ENCODE results near the gene WASHC2A. TPM values are rescaled to one million over a fixed set of nuclear protein-coding genes. Genes with fewer than 3 reads are reported as not detected.
"Not testable (repeated sequence)": the region's sequence is repeated elsewhere in the genome, so short reads cannot be mapped to it uniquely, and the experiment has no call there.

The WASHC2A gene
- total RNA-seq, 4 donors from 2014 or later = 14.3 to 54.6 (median 24.7) TPM

DNA sequence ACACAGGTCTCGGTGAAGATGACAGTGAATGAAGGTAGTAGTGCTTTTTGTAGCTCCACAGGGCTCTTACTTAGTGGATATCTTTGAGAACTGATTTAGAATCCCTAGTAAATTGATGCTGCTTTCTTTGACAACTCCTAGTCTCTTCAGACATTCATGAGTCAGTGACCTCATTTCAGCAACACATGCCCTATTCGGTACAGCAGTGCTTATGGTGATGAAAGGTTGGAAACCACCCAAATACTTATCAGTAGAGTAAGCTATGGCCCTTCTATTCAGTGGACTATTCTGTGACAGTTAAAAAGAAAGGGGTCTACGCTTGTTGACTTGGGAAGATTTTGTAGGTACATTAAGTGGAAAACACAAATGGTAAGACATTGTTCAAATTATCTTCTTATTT is 29.0 kb downstream of the WASHC2A start:
- not testable (repeated sequence) for DNase-seq, H3K9me3 ChIP-seq, H3K36me3 ChIP-seq

GRCh38 chr10:50098645-50099044 is 30.9 kb downstream of the WASHC2A start:
- H3K9me3 ChIP-seq; H3K4me3 ChIP-seq; H3K27ac ChIP-seq; H3K4me1 ChIP-seq; intact Hi-C loops (cut with DNase I; ENCODE audit: low total_unique reads); H3K36me3 ChIP-seq; DNase-seq; H3K27me3 ChIP-seq: not testable (repeated sequence)

More for the DNA sequence above, 29.0 kb downstream of the WASHC2A start:
- H3K27ac ChIP-seq; H3K4me3 ChIP-seq; intact Hi-C loops (cut with DNase I; ENCODE audit: low total_unique reads); H3K27me3 ChIP-seq; H3K4me1 ChIP-seq: not testable (repeated sequence)

DNA sequence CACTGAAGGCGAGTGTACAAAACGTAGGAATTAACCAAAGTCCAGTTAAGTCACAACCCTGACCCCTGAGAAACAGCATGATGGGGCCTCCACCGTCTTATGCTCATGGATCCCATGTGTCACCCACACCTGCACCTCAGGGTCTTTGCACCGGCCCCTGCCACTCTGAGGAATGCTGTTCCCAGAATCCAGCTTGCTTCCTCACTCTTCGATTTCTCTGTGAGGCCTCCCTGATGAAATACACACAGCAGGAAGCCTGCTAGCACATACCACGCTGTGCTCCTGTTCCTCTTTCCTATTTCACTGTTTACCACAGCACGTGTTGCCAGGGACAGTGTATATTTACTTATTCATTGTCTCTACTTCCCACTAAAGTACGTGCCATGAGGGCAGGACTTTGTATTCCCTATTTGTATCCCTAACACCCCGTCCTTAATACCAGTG is 33.4 kb downstream of the WASHC2A start:
- H3K36me3 ChIP-seq; H3K9me3 ChIP-seq; H3K27ac ChIP-seq; H3K27me3 ChIP-seq; intact Hi-C loops (cut with DNase I; ENCODE audit: low total_unique reads); DNase-seq; H3K4me3 ChIP-seq; H3K4me1 ChIP-seq: not testable (repeated sequence)

- intact Hi-C loops (cut with DNase I; ENCODE audit: low total_unique reads) = not testable (repeated sequence)
These were observed 34.0 kb downstream of the WASHC2A start for GRCh38 chr10:50101747-50102146.

DNA sequence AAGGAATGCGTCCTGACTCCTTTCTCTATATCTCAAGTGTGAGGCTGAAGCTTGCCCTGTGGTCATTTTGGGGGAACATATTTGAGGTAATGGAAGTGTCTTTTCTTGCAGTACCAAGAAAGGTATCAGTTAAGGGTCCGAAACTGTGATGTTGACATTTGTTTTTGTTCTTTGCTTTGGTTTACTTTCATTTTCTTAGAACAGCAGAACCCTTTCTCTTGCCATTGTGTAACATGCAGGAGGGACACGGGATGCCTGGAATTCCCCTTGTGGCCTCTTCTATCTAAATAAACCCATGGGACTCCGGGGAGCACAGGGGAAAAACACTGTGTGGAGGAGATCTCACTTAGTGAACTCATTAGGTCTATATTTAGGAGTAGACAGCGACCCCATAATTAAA is 34.5 kb downstream of the WASHC2A start:
- H3K4me3 ChIP-seq; H3K27me3 ChIP-seq; H3K9me3 ChIP-seq; DNase-seq; H3K4me1 ChIP-seq; H3K27ac ChIP-seq; intact Hi-C loops (cut with DNase I; ENCODE audit: low total_unique reads); H3K36me3 ChIP-seq: not testable (repeated sequence)

More at GRCh38 chr10:50101747-50102146, 34.0 kb downstream of the WASHC2A start:
- H3K4me3 ChIP-seq, H3K27me3 ChIP-seq, H3K9me3 ChIP-seq, H3K27ac ChIP-seq, H3K4me1 ChIP-seq, H3K36me3 ChIP-seq, DNase-seq: not testable (repeated sequence)

DNA sequence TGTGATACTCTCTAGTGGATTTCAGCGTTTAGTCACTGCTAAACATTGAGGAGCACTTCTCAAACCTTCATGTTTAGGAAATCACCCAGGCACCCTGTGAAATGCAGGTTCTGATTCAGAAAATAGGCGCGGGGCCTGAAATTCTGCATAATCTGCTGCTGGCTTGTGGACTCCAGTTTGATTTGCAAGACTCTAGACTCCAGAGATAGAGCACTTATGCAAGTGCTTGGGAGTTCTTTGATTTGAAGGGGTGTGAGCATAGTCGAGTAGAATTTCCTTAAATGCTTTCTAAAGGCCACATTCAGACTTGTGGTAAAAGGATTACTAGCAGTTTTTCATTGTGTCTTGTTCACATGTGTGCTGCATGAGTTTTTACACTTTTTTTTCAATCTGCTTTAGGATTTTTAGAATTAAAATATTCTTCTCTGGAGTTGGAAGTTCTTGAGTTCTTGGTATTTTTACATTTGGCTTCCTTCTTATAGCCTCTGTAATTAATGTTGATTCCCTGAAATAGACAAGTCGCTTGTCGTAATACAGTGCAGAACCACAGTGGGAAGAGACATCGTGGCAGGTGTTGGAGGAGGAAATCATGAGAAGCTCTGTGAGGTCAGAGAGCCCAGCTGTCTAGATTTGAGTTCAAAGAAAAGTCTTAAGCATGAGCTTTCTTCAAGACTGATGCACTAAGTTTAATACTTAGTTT is 41.4 kb downstream of the WASHC2A start:
- H3K36me3 ChIP-seq; H3K4me3 ChIP-seq; H3K27me3 ChIP-seq; H3K9me3 ChIP-seq; DNase-seq; H3K27ac ChIP-seq; intact Hi-C loops (cut with DNase I; ENCODE audit: low total_unique reads); H3K4me1 ChIP-seq: not testable (repeated sequence)

DNA sequence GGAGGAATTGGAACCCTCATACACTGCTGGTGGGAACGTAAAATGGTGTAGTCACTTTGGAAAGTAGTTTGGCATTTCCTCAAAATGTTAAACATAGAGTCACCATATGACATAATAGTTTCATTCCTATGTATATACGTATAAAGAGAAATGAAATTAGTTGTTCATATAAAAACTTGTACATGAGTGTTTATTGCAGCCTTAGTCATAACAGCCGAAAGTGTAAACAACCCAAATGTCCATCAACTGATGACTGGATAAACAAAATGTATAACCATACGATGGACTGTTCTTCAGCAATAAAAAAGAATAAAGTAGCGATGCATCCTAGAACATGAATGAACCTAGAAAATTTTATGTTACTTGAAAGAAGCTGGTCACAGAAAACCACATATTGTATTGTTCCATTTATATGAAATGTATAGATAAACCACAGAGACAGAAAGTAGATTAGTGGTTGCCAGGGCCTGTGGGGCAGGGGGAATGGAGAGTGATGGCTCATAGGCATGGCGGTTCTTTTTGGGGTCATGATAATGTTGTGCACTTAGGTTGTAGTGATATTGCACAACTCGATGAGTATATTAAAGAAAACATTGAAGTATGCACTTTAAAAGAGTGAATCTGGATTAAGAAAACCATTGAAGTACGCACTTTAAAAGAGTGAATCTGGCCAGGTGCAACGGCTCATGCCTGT is 44.8 kb downstream of the WASHC2A start:
- H3K27me3 ChIP-seq; H3K9me3 ChIP-seq; H3K27ac ChIP-seq; H3K4me1 ChIP-seq; H3K4me3 ChIP-seq; DNase-seq; intact Hi-C loops (cut with DNase I; ENCODE audit: low total_unique reads); H3K36me3 ChIP-seq: not testable (repeated sequence)

DNA sequence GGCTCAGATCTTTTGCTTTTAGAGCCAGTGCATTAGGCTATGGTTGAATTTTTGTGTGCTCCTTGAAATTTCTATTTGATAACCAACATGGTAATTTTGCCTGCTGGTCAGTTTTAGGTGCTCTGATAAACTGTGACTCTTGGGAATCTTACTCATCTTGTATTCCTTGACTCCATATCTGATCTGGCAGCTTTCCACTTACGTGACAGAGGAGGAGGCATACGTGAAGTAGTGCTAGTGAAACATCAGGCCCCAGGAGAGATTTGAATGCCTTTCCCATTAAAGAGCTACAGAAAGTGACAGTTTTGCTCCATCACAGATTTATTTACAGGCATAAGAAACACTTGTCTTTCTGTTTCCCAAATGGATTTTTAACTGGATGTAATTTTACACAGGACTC is 59.0 kb downstream of the WASHC2A start:
- H3K9me3 ChIP-seq; H3K27me3 ChIP-seq; intact Hi-C loops (cut with DNase I; ENCODE audit: low total_unique reads); H3K4me3 ChIP-seq; DNase-seq; H3K36me3 ChIP-seq; H3K27ac ChIP-seq; H3K4me1 ChIP-seq: not testable (repeated sequence)

GRCh38 chr10:50127770-50128292 is 60.1 kb downstream of the WASHC2A start:
- DNase-seq; H3K4me3 ChIP-seq; intact Hi-C loops (cut with DNase I; ENCODE audit: low total_unique reads); H3K36me3 ChIP-seq; H3K4me1 ChIP-seq; H3K9me3 ChIP-seq; H3K27ac ChIP-seq; H3K27me3 ChIP-seq: not testable (repeated sequence)

DNA sequence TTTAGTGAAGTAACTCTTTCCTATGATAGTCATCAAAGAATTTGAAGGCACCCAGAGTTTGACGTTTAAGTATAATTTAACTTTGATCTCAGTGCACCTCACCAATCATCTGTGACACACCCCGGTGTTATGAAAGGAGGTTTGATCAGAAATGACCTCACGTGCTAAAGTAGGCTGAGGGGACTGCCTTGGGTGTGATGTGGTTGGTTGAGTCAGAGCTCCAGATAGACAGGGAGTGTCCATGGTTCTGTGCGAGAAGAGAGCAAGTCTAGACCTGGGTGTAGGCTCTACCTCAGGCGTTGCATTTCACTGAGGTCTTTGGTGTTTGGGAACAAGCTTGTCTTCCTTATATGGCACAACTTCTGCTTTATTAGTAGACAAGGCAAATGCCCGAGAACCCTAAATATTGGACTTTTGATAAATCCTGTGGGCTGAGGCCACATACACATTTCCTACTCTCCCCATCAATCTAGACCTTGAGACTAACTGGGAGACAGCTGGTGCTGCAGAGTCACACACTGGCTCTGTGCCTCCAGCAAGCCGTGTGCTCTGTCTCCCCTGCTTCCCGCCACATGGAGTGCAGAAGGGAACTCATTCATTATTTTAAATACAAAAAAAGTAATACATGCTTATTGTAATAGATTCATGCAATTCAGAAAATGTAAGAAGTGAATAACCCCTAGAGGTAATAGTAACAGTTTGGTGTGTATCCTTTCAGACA is 63.7 kb downstream of the WASHC2A start:
- H3K4me3 ChIP-seq; DNase-seq; H3K9me3 ChIP-seq; H3K27ac ChIP-seq; intact Hi-C loops (cut with DNase I; ENCODE audit: low total_unique reads); H3K36me3 ChIP-seq; H3K27me3 ChIP-seq; H3K4me1 ChIP-seq: not testable (repeated sequence)

GRCh38 chr10:50132322-50132721 is 64.6 kb downstream of the WASHC2A start:
- DNase-seq; H3K27ac ChIP-seq; H3K36me3 ChIP-seq; H3K4me1 ChIP-seq; intact Hi-C loops (cut with DNase I; ENCODE audit: low total_unique reads); H3K27me3 ChIP-seq; H3K9me3 ChIP-seq; H3K4me3 ChIP-seq: not testable (repeated sequence)

- H3K27ac ChIP-seq; H3K36me3 ChIP-seq; H3K4me1 ChIP-seq; H3K9me3 ChIP-seq; H3K27me3 ChIP-seq; DNase-seq; H3K4me3 ChIP-seq; intact Hi-C loops (cut with DNase I; ENCODE audit: low total_unique reads): not testable (repeated sequence)
These were observed 65.1 kb downstream of the WASHC2A start for GRCh38 chr10:50132841-50133240.

GRCh38 chr10:50143512-50144174 is 75.9 kb downstream of the WASHC2A start:
- DNase-seq; H3K27me3 ChIP-seq; H3K36me3 ChIP-seq; H3K27ac ChIP-seq; H3K4me3 ChIP-seq; intact Hi-C loops (cut with DNase I; ENCODE audit: low total_unique reads); H3K9me3 ChIP-seq; H3K4me1 ChIP-seq: not testable (repeated sequence)
